ENCODE measurements around the gene FAH. TPM values are rescaled to one million over a fixed set of nuclear protein-coding genes. Genes with fewer than 3 reads are reported as not detected.

Gene FAH
- total and polyA plus RNA-seq, 9 of the 15 experiments (the other 6 are each of a cell fraction or from before 2014, with no cell fraction given): 66.8 to 310 (median 103) TPM

- no peak for FAIRE-seq
- intact Hi-C loops (cut with micrococcal nuclease): loop anchor here (10.0 kb wide), 2 partner anchors 412 to 792 kb away; no protein-coding TSS in a partner anchor
- Histone ChIP-seq H3K4me1 (replicated peaks in 1 of 2; ENCODE audit: control insufficient read depth in 2 of 2, insufficient read depth in 2 of 2, low read length in 2 of 2) (peaks cover 0 to 3% of the 10 kb centered on the region in 2 experiments; a peak in 1 of 5 replicates), H3K36me3 (ENCODE audit: control insufficient read depth, insufficient read depth, low read length) (peaks cover 94% of the 10 kb centered on the region; the same call in 2 of the 3 replicates), H3K9ac (ENCODE audit: insufficient read depth in 1 of 2, low read depth in 2 of 2, low read length in 2 of 2) (0 out of 4 replicates have a peak overlapping the region, but pooled peaks of 1 of the 2 experiments have one; percentile 16), H3K4me3 (no peak overlapping the region), H3K4me2 (ENCODE audit: insufficient read depth, low read length) (no peak overlapping the region), H4K20me1 (replicated peaks; ENCODE audit: control insufficient read depth, insufficient read depth, low read length) (no peaks in the 10 kb centered on the region), H3K9me1 (ENCODE audit: control insufficient read depth, insufficient read depth, low read length) (no peaks in the 10 kb centered on the region), H3K27ac (ENCODE audit: extremely low read depth, low read depth, low read length) (no peak overlapping the region), H3K79me2 (ENCODE audit: control insufficient read depth, insufficient read depth, low read length) (no peaks in the 10 kb centered on the region), H3K9me3 (replicated peaks; ENCODE audit: control insufficient read depth, insufficient read depth, low read depth, low read length) (no peaks in the 10 kb centered on the region), H2AFZ (ENCODE audit: low read depth, low read length) (no peak overlapping the region), H3K27me3 (ENCODE audit: control insufficient read depth in 2 of 2, insufficient read depth in 2 of 2, low read length in 2 of 2) (no peaks in the 10 kb centered on the region)
- no TSS peak for BruUV-seq (replicated peaks)
- in situ Hi-C loops (cut with MboI): no loop called here
- CTCF ChIA-PET (ENCODE audit: low intra/inter-chr PET ratio): no interaction called here
- no peak for ATAC-seq
- DNase-seq (ENCODE audit: extremely low read depth in 1 of 4, low spot score in 3 of 4): no peak
- WGBS (ENCODE audit: insufficient coverage, low coverage, missing lambda C conversion rate): 75% methylated on average over 6 of the region's 6 CpGs
- POLR2A ChIA-PET: interaction anchor here (0.6 to 1.0 kb wide), 2 partner anchors 20 to 1147 kb away, joined by 3 read pairs; no protein-coding TSS in a partner anchor
- TF ChIP-seq JUND (IDR thresholded peaks at IDR 0.05; ENCODE audit: borderline replicate concordance, low read depth, low read length) (no peak), JUND (tag; IDR thresholded peaks at IDR 0.05; ENCODE audit: borderline replicate concordance, low read depth, low read length) (no peak), TRIM24 (IDR thresholded peaks at IDR 0.05) (no peak), ILF3 (IDR thresholded peaks at IDR 0.05; ENCODE audit: borderline replicate concordance) (no peak), CBX5 (IDR thresholded peaks at IDR 0.05; ENCODE audit: borderline replicate concordance, low read depth) (no peak), E2F8 (IDR thresholded peaks at IDR 0.05; ENCODE audit: low read depth, partially characterized antibody) (no peak)
These were observed 23.6 kb downstream of the FAH start for GRCh38 chr15:80176443-80176842.

All from K562 (cell line).